K562 (cell line): ENCODE data around the gene TMSB4X. TPM values are rescaled to one million over a fixed set of nuclear protein-coding genes. Genes with fewer than 3 reads are reported as not detected.

ENCODE experiments used
- CCAR2 ChIP-seq: fragments of 200-400 bp; formaldehyde crosslinking; IDR thresholded peaks from 2 replicates; pipeline ENCODE4 v1.6.1; 2017; ENCODE audit warnings: mild to moderate bottlenecking, low read depth, low read length
- DACH1 ChIP-seq: fragments of 450-650 bp; IDR thresholded peaks from 2 replicates; pipeline ENCODE4 v1.6.1; 2018; ENCODE audit not compliant: partially characterized antibody
- E2F4 ChIP-seq: sonication (generic); formaldehyde crosslinking; IDR thresholded peaks from 2 replicates; pipeline ENCODE4 v1.8.0; 2022; ENCODE audit warnings: mild to moderate bottlenecking, low read depth, missing genetic modification reagents
- EGR1 ChIP-seq: fragments of 450-650 bp; conservative IDR thresholded peaks from 2 replicates; pipeline ENCODE4 v1.6.1; 2017; ENCODE audit warnings: mild to moderate bottlenecking
- EHMT2 ChIP-seq: fragments of 450-650 bp; IDR thresholded peaks from 2 replicates; pipeline ENCODE4 v1.6.1; 2018; ENCODE audit warnings: antibody characterized with exemption
- ELK1 ChIP-seq: sonication (generic); formaldehyde crosslinking; IDR thresholded peaks from 2 replicates; pipeline ENCODE4 v1.8.1; 2022; ENCODE audit warnings: missing genetic modification reagents
- FOXJ2 ChIP-seq: fragments of 200-800 bp; sonication (Bioruptor generic); IDR thresholded peaks from 2 replicates; pipeline ENCODE4 v1.6.1; 2016; ENCODE audit warnings: missing genetic modification characterization, missing compliant biosample characterization
- FOXK1 ChIP-seq: sonication (generic); formaldehyde crosslinking; IDR thresholded peaks from 2 replicates; pipeline ENCODE4 v1.8.0; 2022; ENCODE audit warnings: missing genetic modification reagents, mild to moderate bottlenecking, borderline replicate concordance
- FOXM1 ChIP-seq, 2 experiments: fragments of 450-650 bp in 1 of 2; sonication (generic) in 1 of 2; formaldehyde crosslinking in 1 of 2; IDR thresholded peaks; 2 replicates each; pipeline versions ENCODE4 v1.6.1 to v1.9.0; 2017 to 2022; ENCODE audit warnings: low read depth in 2 of 2, mild to moderate bottlenecking in 2 of 2, missing genetic modification reagents in 1 of 2, moderate library complexity in 1 of 2
- KDM2B ChIP-seq: fragments of 250-450 bp; sonication (Bioruptor Pico); IDR thresholded peaks from 2 replicates; pipeline ENCODE4 v1.8.0; 2021; ENCODE audit warnings: mild to moderate bottlenecking, moderate library complexity
- KLF1 ChIP-seq: fragments of 450-650 bp; IDR thresholded peaks from 2 replicates; pipeline ENCODE4 v1.6.1; 2016; ENCODE audit warnings: missing genetic modification characterization, missing compliant biosample characterization
- MEIS2 ChIP-seq: fragments of 450-650 bp; IDR thresholded peaks from 2 replicates; pipeline ENCODE4 v1.6.1; 2014; ENCODE audit warnings: mild to moderate bottlenecking; ENCODE audit not compliant: partially characterized antibody
- PPARD ChIP-seq: fragments of 250-450 bp; sonication (Bioruptor Pico); IDR thresholded peaks from 2 replicates; pipeline ENCODE4 v1.8.0; 2022; ENCODE audit warnings: inconsistent platforms, mild to moderate bottlenecking, moderate library complexity
- RBM14 ChIP-seq: fragments of 200-400 bp; formaldehyde crosslinking; IDR thresholded peaks from 2 replicates; pipeline ENCODE4 v1.6.1; 2018; ENCODE audit warnings: low read depth, mild to moderate bottlenecking, low read length, moderate library complexity, borderline replicate concordance; ENCODE audit not compliant: insufficient read depth
- RFX1 ChIP-seq: fragments of 450-650 bp; IDR thresholded peaks from 2 replicates; pipeline ENCODE4 v1.6.1; 2016; ENCODE audit warnings: mild to moderate bottlenecking, moderate library complexity
- SMAD2 ChIP-seq: fragments of 150-350 bp; IDR thresholded peaks from 2 replicates; pipeline ENCODE4 v1.6.1; 2014; ENCODE audit warnings: low read depth, mild to moderate bottlenecking, low read length
- SMARCE1 ChIP-seq: fragments of 450-650 bp; IDR thresholded peaks from 2 replicates; pipeline ENCODE4 v1.7.1; 2016; ENCODE audit warnings: mild to moderate bottlenecking
- SRSF7 ChIP-seq: fragments of 200-400 bp; formaldehyde crosslinking; optimal IDR thresholded peaks from 2 replicates; pipeline ENCODE3; 2017; ENCODE audit warnings: mild to moderate bottlenecking, low read depth, low read length
- TCFL5 ChIP-seq: fragments of 250-450 bp; sonication (Bioruptor Pico); conservative IDR thresholded peaks from 2 replicates; pipeline ENCODE4 v1.6.1; 2021; ENCODE audit warnings: mild to moderate bottlenecking, moderate library complexity, matching md5 sums
- ZBTB17 ChIP-seq: fragments of 450-650 bp; formaldehyde crosslinking; IDR thresholded peaks from 2 replicates; pipeline ENCODE4 v1.4.0; 2020; ENCODE audit warnings: mild to moderate bottlenecking
- ZBTB7A ChIP-seq: IDR thresholded peaks from 2 replicates; pipeline ENCODE4 v1.6.1; 2011; ENCODE audit warnings: low read depth, mild to moderate bottlenecking, low read length, moderate library complexity, borderline replicate concordance; ENCODE audit not compliant: control insufficient read depth
- ZNF12 ChIP-seq: sonication (generic); formaldehyde crosslinking; IDR thresholded peaks from 2 replicates; pipeline ENCODE4 v1.4.0; 2020; ENCODE audit warnings: mild to moderate bottlenecking, missing genetic modification reagents
- ZNF121 ChIP-seq: sonication (generic); formaldehyde crosslinking; conservative IDR thresholded peaks from 2 replicates; pipeline ENCODE4 v1.8.0; 2022; ENCODE audit warnings: missing genetic modification reagents
- ZNF134 ChIP-seq: fragments of 250-450 bp; sonication (Bioruptor Pico); conservative IDR thresholded peaks from 2 replicates; pipeline ENCODE4 v1.4.0; 2020
- ZNF3 ChIP-seq: fragments of 250-450 bp; sonication (Bioruptor Pico); IDR thresholded peaks from 2 replicates; pipeline ENCODE4 v1.5.0; 2021; ENCODE audit warnings: mild to moderate bottlenecking, moderate library complexity
- ZNF311 ChIP-seq: fragments of 250-450 bp; sonication (Bioruptor Pico); IDR thresholded peaks from 2 replicates; pipeline ENCODE4 v1.4.0; 2020; ENCODE audit warnings: mild to moderate bottlenecking, moderate library complexity
- ZNF445 ChIP-seq: fragments of 250-450 bp; sonication (Bioruptor Pico); IDR thresholded peaks from 2 replicates; pipeline ENCODE4 v1.4.0; 2020; ENCODE audit warnings: low read depth, mild to moderate bottlenecking, moderate library complexity
- ZNF639 ChIP-seq, 2 experiments: fragments of 200-800 bp in 1 of 2; sonication (Bioruptor generic) in 1 of 2; sonication (generic) in 1 of 2; formaldehyde crosslinking in 1 of 2; IDR thresholded peaks in 1 of 2; conservative IDR thresholded peaks in 1 of 2; 2 replicates each; pipeline versions ENCODE4 v1.5.0 to v1.6.1; 2016 to 2020; ENCODE audit warnings: missing compliant biosample characterization in 1 of 2, missing genetic modification characterization in 1 of 2, missing genetic modification reagents in 1 of 2
- polyA plus RNA-seq, 8 experiments: library from polyadenylated mRNA; depleted of rRNA in 4 of 8; stranded (reverse) in 5 of 8; unstranded in 3 of 8; fragments of >200 nt; fragmentation: Nextera tagmentation in 2 of 8; fragmentation: Illumina TruSeq in 1 of 8; extraction: Ambion mirVana in 2 of 8; extraction: Trizol in 1 of 8; gene quantifications; 2 replicates each; pipeline versions ENCODE4 v1.2.1 to v1.2.3, GENCODE V29; 2011 to 2014; ENCODE audit warnings: inconsistent platforms in 1 of 8, missing spikeins in 1 of 8
- total RNA-seq, 7 experiments: library from RNA; depleted of rRNA in 6 of 7; stranded (reverse); fragments of >200 nt in 6 of 7; fragmentation: Illumina TruSeq in 2 of 7; extraction: Trizol in 2 of 7; gene quantifications; 2 replicates each; pipeline versions ENCODE4 v1.2.1 to v1.2.3, GENCODE V29; 2011 to 2021; ENCODE audit warnings: low replicate concordance in 1 of 7

The TMSB4X gene
- total and polyA plus RNA-seq, 9 of the 15 experiments (the other 6 are each of a cell fraction or from before 2014, with no cell fraction given): 1,035 to 2,035 (median 1,529) TPM

GRCh38 chrX:12962041-12962504, 12.8 kb upstream of the TMSB4X start (continued):
- TF ChIP-seq E2F4 (CRISPR knock-in tag): no peak
- TF ChIP-seq EGR1: no peak
- TF ChIP-seq ZBTB7A: no peak
- no peak for TF ChIP-seq RBM14
- peak; percentile 11; the same call in 1 of the 2 replicates for TF ChIP-seq EHMT2
- TF ChIP-seq ZNF134 (CRISPR knock-in tag): no peak
- no peak for TF ChIP-seq KLF1 (tag)
- no peak for TF ChIP-seq ZBTB17 (CRISPR knock-in tag)
- TF ChIP-seq ELK1: no peak
- no peak for TF ChIP-seq SRSF7
- TF ChIP-seq SMARCE1: peak; percentile 63; the same call in 1 of the 2 replicates
- TF ChIP-seq ZNF3 (CRISPR knock-in tag): no peak
- 0 out of 2 replicates have a peak, but pooled peaks have one; percentile 31 for TF ChIP-seq TCFL5 (CRISPR knock-in tag)
- no peak for TF ChIP-seq ZNF445 (CRISPR knock-in tag)
- TF ChIP-seq KDM2B (CRISPR knock-in tag): no peak
- no peak for TF ChIP-seq MEIS2
- TF ChIP-seq CCAR2: no peak
- TF ChIP-seq DACH1: no peak
- no peak for TF ChIP-seq RFX1
- no peak for TF ChIP-seq FOXJ2
- TF ChIP-seq FOXM1 (IDR thresholded peaks at IDR 0.05; ENCODE audit: low read depth): no peak
- no peak for TF ChIP-seq FOXM1 (CRISPR knock-in tag; IDR thresholded peaks at IDR 0.05; ENCODE audit: low read depth)
- TF ChIP-seq PPARD: no peak
- no peak for TF ChIP-seq ZNF311 (CRISPR knock-in tag)
- TF ChIP-seq SMAD2: no peak
- TF ChIP-seq ZNF12 (CRISPR knock-in tag): no peak
- 0 out of 4 replicates have a peak, but pooled peaks of 1 of the 2 experiments have one; percentile 35 for TF ChIP-seq ZNF639 (CRISPR knock-in tag; conservative IDR thresholded peaks at IDR 0.05 in 1 of 2, IDR thresholded peaks at IDR 0.05 in 1 of 2)
- no peak for TF ChIP-seq FOXK1 (CRISPR knock-in tag)
- TF ChIP-seq ZNF121 (CRISPR knock-in tag): no peak
